WTC11 (cell line): Measurements from ENCODE around the gene SEMA4A. TPM values are rescaled to one million over a fixed set of nuclear protein-coding genes. Genes with fewer than 3 reads are reported as not detected.

Source experiments
- ATAC-seq: fragments of 200-7000 bp; cut with Tn5 transposase; 2 replicates; pipeline ENCODE4 v1.10.0; 2021; ENCODE audit warnings: mild to moderate bottlenecking, moderate library complexity
- CTCF ChIA-PET: fragments of 300-600 bp; sonication (Branson Sonifier 250); formaldehyde crosslinking; loops from one replicate; lab custom pipeline; 2021; ENCODE audit warnings: antibody characterized with exemption; lab: Charles Lee
- POLR2A ChIA-PET: fragments of 350-600 bp; sonication (Branson Sonifier 250); formaldehyde crosslinking; loops from one replicate; lab custom pipeline; 2021; ENCODE audit warnings: antibody characterized with exemption; lab: Charles Lee
- DNase-seq: peaks from one replicate; pipeline ENCODE4 v3.0.0; 2021; ENCODE audit warnings: low spot score
- H3K27ac Mint-ChIP-seq: 2 replicates; pipeline ENCODE4 v1.8.0; 2021; ENCODE audit warnings: mixed read lengths
- H3K27me3 Mint-ChIP-seq: 2 replicates; pipeline ENCODE4 v1.8.0; 2021; ENCODE audit warnings: low read depth, mild to moderate bottlenecking, moderate library complexity, mixed read lengths
- H3K36me3 Mint-ChIP-seq: 2 replicates; pipeline ENCODE4 v1.8.0; 2021; ENCODE audit warnings: mixed read lengths
- H3K4me1 Mint-ChIP-seq: 2 replicates; pipeline ENCODE4 v1.8.0; 2022; ENCODE audit warnings: mixed read lengths
- H3K4me3 Mint-ChIP-seq: 2 replicates; pipeline ENCODE4 v1.8.0; 2021; ENCODE audit warnings: mild to moderate bottlenecking, moderate library complexity, mixed read lengths
- H3K9me3 Mint-ChIP-seq: 2 replicates; pipeline ENCODE4 v1.8.0; 2021; ENCODE audit warnings: mixed read lengths
- AR ChIP-seq: fragments of 250-450 bp; sonication (Bioruptor Pico); IDR thresholded peaks from 2 replicates; pipeline ENCODE4 v1.9.0; 2021; ENCODE audit warnings: mild to moderate bottlenecking
- ATF6 ChIP-seq: sonication (generic); formaldehyde crosslinking; IDR thresholded peaks from 2 replicates; pipeline ENCODE4 v1.8.1; 2023; ENCODE audit warnings: mild to moderate bottlenecking, missing genetic modification reagents
- CBFB ChIP-seq: sonication (generic); formaldehyde crosslinking; IDR thresholded peaks from 2 replicates; pipeline ENCODE4 v1.8.1; 2022; ENCODE audit warnings: mild to moderate bottlenecking, low read depth, missing genetic modification reagents
- E2F1 ChIP-seq: sonication (generic); formaldehyde crosslinking; IDR thresholded peaks from 2 replicates; pipeline ENCODE4 v1.8.0; 2022; ENCODE audit warnings: mild to moderate bottlenecking, missing genetic modification reagents
- E2F5 ChIP-seq: sonication (generic); formaldehyde crosslinking; IDR thresholded peaks from 2 replicates; pipeline ENCODE4 v1.8.1; 2022; ENCODE audit warnings: mild to moderate bottlenecking, moderate library complexity, missing genetic modification reagents
- ELF4 ChIP-seq: sonication (generic); formaldehyde crosslinking; IDR thresholded peaks from 2 replicates; pipeline ENCODE4 v1.8.1; 2022; ENCODE audit warnings: low read depth, mild to moderate bottlenecking, moderate library complexity, missing genetic modification reagents
- ESRRA ChIP-seq: sonication (generic); formaldehyde crosslinking; IDR thresholded peaks from 2 replicates; pipeline ENCODE4 v1.8.1; 2022; ENCODE audit warnings: mild to moderate bottlenecking, missing genetic modification reagents, borderline replicate concordance
- ETV6 ChIP-seq: sonication (generic); formaldehyde crosslinking; IDR thresholded peaks from 2 replicates; pipeline ENCODE4 v1.8.1; 2022; ENCODE audit warnings: mild to moderate bottlenecking, missing genetic modification reagents
- FOXP4 ChIP-seq: sonication (generic); formaldehyde crosslinking; IDR thresholded peaks from 2 replicates; pipeline ENCODE4 v1.8.0; 2022; ENCODE audit warnings: mild to moderate bottlenecking, missing genetic modification reagents
- GRHL2 ChIP-seq: fragments of 250-450 bp; sonication (Bioruptor Pico); IDR thresholded peaks from 2 replicates; pipeline ENCODE4 v1.8.0; 2022; ENCODE audit warnings: mild to moderate bottlenecking, moderate library complexity; ENCODE audit not compliant: insufficient replicate concordance, severe bottlenecking
- IRF1 ChIP-seq: sonication (generic); formaldehyde crosslinking; IDR thresholded peaks from 2 replicates; pipeline ENCODE4 v1.8.0; 2023; ENCODE audit warnings: missing genetic modification reagents
- JUN ChIP-seq: sonication (generic); formaldehyde crosslinking; IDR thresholded peaks from 2 replicates; pipeline ENCODE4 v1.8.0; 2023; ENCODE audit warnings: mild to moderate bottlenecking, missing genetic modification reagents
- MXD4 ChIP-seq: fragments of 250-450 bp; sonication (Bioruptor Pico); IDR thresholded peaks from 2 replicates; pipeline ENCODE4 v1.8.0; 2021; ENCODE audit warnings: mild to moderate bottlenecking, moderate library complexity, borderline replicate concordance
- NFYB ChIP-seq: sonication (generic); formaldehyde crosslinking; conservative IDR thresholded peaks from 2 replicates; pipeline ENCODE4 v1.8.0; 2022; ENCODE audit warnings: low read depth, missing genetic modification reagents
- SMAD4 ChIP-seq: sonication (generic); formaldehyde crosslinking; IDR thresholded peaks from 2 replicates; pipeline ENCODE4 v1.8.0; 2022; ENCODE audit warnings: mild to moderate bottlenecking, missing genetic modification reagents
- TEAD4 ChIP-seq: sonication (generic); formaldehyde crosslinking; IDR thresholded peaks from 2 replicates; pipeline ENCODE4 v1.8.0; 2022; ENCODE audit warnings: mild to moderate bottlenecking, missing genetic modification reagents
- TP53 ChIP-seq: sonication (generic); formaldehyde crosslinking; IDR thresholded peaks from 2 replicates; pipeline ENCODE4 v1.8.1; 2023; ENCODE audit warnings: mild to moderate bottlenecking, missing genetic modification reagents
- ZMAT4 ChIP-seq: fragments of 250-450 bp; sonication (Bioruptor Pico); IDR thresholded peaks from 2 replicates; pipeline ENCODE4 v1.9.0; 2021; ENCODE audit warnings: mild to moderate bottlenecking
- ZNF121 ChIP-seq: sonication (generic); formaldehyde crosslinking; IDR thresholded peaks from 2 replicates; pipeline ENCODE4 v1.8.0; 2023; ENCODE audit warnings: missing genetic modification reagents
- ZNF396 ChIP-seq: fragments of 250-450 bp; sonication (Bioruptor Pico); IDR thresholded peaks from 2 replicates; pipeline ENCODE4 v1.8.0; 2021; ENCODE audit warnings: mild to moderate bottlenecking, moderate library complexity, borderline replicate concordance
- ZNF416 ChIP-seq: fragments of 250-450 bp; sonication (Bioruptor Pico); IDR thresholded peaks from 2 replicates; pipeline ENCODE4 v1.9.0; 2021; ENCODE audit warnings: mild to moderate bottlenecking, inconsistent platforms
- ZNF671 ChIP-seq: fragments of 250-450 bp; sonication (Bioruptor Pico); IDR thresholded peaks from 2 replicates; pipeline ENCODE4 v1.8.0; 2021; ENCODE audit warnings: mild to moderate bottlenecking
- total RNA-seq: library from RNA; stranded (reverse); gene quantifications from 3 replicates; pipeline ENCODE4 v1.2.3, GENCODE V29; 2021

The SEMA4A gene
- total RNA-seq, 1 experiment from 2014 or later: 12.4 TPM

DNA sequence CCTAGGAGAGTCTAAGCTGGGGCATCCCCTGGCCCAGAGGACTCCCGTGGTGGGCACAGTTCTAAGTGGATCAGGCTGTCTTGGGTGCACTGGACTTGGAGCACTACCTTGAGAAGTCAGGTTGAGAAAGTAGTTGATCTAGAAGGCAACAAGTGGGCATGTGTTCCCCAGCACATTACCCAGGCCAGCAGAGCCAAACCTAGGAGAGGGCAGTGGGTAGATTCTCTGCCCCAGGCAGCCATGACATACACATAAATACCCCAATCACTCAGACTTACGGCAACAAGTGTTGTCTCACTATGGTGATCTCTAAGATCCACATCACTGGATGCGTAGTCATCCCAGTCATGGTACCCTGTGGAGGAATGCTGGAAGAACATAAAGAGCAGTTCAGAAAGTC, 57.9 kb downstream of the SEMA4A start:
- peaks cover 13% of the 10 kb centered on the region for H3K36me3 Mint-ChIP-seq
- H3K4me1 Mint-ChIP-seq: peaks cover 29% of the 10 kb centered on the region
- H3K27me3 Mint-ChIP-seq: no peaks in the 10 kb centered on the region
- H3K27ac Mint-ChIP-seq: 0 out of 2 replicates have a peak overlapping the region, but pooled peaks have one; percentile 35
- ChIA-PET POLR2A (interaction anchor here (1.2 kb wide), 1 partner anchor 18 kb away, joined by 4 read pairs; the partner anchor contains the start of gene SLC25A44), CTCF (interaction anchor here (0.9 to 2.1 kb wide), 3 partner anchors 14 to 81 kb away, joined by 3 to 8 read pairs (median 6); partner anchors contain the start of gene SLC25A44)
- peak overlapping the region; percentile 10; the same call in 1 of the 2 replicates for H3K4me3 Mint-ChIP-seq
- TF ChIP-seq ESRRA: no peak
- TF ChIP-seq CBFB (CRISPR knock-in tag): no peak
- no peak for TF ChIP-seq FOXP4
- no peak for TF ChIP-seq E2F1 (CRISPR knock-in tag)
- TF ChIP-seq ZNF671 (CRISPR knock-in tag): no peak
- no peak for TF ChIP-seq ATF6 (CRISPR knock-in tag)
- no peak for TF ChIP-seq SMAD4
- TF ChIP-seq ZNF121 (CRISPR knock-in tag): no peak
- TF ChIP-seq AR: no peak
- TF ChIP-seq ZNF416 (CRISPR knock-in tag): no peak
- TF ChIP-seq TEAD4 (CRISPR knock-in tag): no peak
- no peak for TF ChIP-seq E2F5 (CRISPR knock-in tag)
- TF ChIP-seq ELF4 (CRISPR knock-in tag): no peak
- TF ChIP-seq ZNF396 (CRISPR knock-in tag): no peak
- TF ChIP-seq GRHL2 (CRISPR knock-in tag): no peak
- TF ChIP-seq JUN (CRISPR knock-in tag): no peak
- DNase-seq: no peak
- no peak for ATAC-seq
- no peaks in the 10 kb centered on the region for H3K9me3 Mint-ChIP-seq

DNA sequence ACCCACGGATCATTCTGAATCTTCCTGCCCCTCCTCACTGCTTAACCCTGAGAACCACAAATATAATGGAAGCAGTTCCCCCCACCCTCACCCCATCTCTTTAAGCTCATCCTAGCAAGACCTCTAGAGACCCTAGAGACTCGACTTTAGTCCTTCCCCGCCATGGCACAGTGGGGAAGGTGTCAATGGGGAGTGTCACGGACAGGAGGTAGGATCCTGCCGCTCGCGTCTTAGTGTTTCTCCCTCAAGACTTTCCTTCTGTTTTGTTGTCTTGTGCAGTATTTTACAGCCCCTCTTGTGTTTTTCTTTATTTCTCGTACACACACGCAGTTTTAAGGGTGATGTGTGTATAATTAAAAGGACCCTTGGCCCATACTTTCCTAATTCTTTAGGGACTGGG, 58.7 kb downstream of the SEMA4A start:
- no peaks in the 10 kb centered on the region for H3K27me3 Mint-ChIP-seq
- no peak for ATAC-seq
- POLR2A ChIA-PET: interaction anchor here (1.0 to 1.6 kb wide), 11 partner anchors 13 to 106 kb away, joined by 3 to 10 read pairs (median 5); partner anchors contain the start of gene SLC25A44

More for the DNA sequence above, 58.7 kb downstream of the SEMA4A start:
- Mint-ChIP-seq H3K36me3 (peaks cover 13% of the 10 kb centered on the region), H3K4me3 (peak overlapping the region; percentile 94), H3K4me1 (peaks cover 29% of the 10 kb centered on the region), H3K27ac (peak overlapping the region; percentile 99), H3K9me3 (no peaks in the 10 kb centered on the region)
- no peak for DNase-seq
- no peak for TF ChIP-seq IRF1 (CRISPR knock-in tag)
- no peak for TF ChIP-seq NFYB (CRISPR knock-in tag)
- TF ChIP-seq MXD4 (CRISPR knock-in tag): no peak
- no peak for TF ChIP-seq ETV6 (CRISPR knock-in tag)
- TF ChIP-seq TP53 (CRISPR knock-in tag): no peak
- TF ChIP-seq ZMAT4: no peak
- CTCF ChIA-PET: interaction anchor here (0.8 to 4.4 kb wide), 18 partner anchors 13 to 187 kb away, joined by 3 to 71 read pairs (median 4); partner anchors contain the start of genes MEX3A and SLC25A44
